WI38 (cell line): Measurements from ENCODE around the gene HOXD8.

Source experiments
- H3K4me3 ChIP-seq: 2 replicates; pipeline ENCODE4 v1.5.1; 2011; ENCODE audit warnings: low read depth, mild to moderate bottlenecking, control low read depth, low read length
- CTCF ChIP-seq: IDR thresholded peaks from 2 replicates; pipeline ENCODE4 v1.5.1; 2012; ENCODE audit warnings: low read depth, mild to moderate bottlenecking, control low read depth, low read length

HOXD8 gene

GRCh38 chr2:176164201-176164600, 34.7 kb downstream of the HOXD8 start:
- no peak for TF ChIP-seq CTCF
- no peak overlapping the region for H3K4me3 ChIP-seq

- TF ChIP-seq CTCF, result no peak
- H3K4me3 ChIP-seq, result no peak overlapping the region
These were observed 35.3 kb downstream of the HOXD8 start for GRCh38 chr2:176164611-176165369.

GRCh38 chr2:176165370-176166050, 36.0 kb downstream of the HOXD8 start:
- no peak overlapping the region for H3K4me3 ChIP-seq
- no peak for TF ChIP-seq CTCF

GRCh38 chr2:176166272-176166671, 36.8 kb downstream of the HOXD8 start:
- no peak overlapping the region for H3K4me3 ChIP-seq
- no peak for TF ChIP-seq CTCF

- no peak overlapping the region for H3K4me3 ChIP-seq
- TF ChIP-seq CTCF, result no peak
These were observed 37.9 kb downstream of the HOXD8 start for GRCh38 chr2:176167398-176167797.

GRCh38 chr2:176169181-176169580, 39.7 kb downstream of the HOXD8 start:
- TF ChIP-seq CTCF, result no peak
- H3K4me3 ChIP-seq, result no peak overlapping the region

GRCh38 chr2:176169711-176170110, 40.2 kb downstream of the HOXD8 start:
- no peak overlapping the region for H3K4me3 ChIP-seq
- TF ChIP-seq CTCF, result no peak
